Activated CD8-positive, alpha-beta T cell treated with anti-CD3 and anti-CD28 coated beads for 36 hours (primary cell): ENCODE results near the gene STPG4. TPM values are rescaled to one million over a fixed set of nuclear protein-coding genes. Genes with fewer than 3 reads are reported as not detected.

ENCODE experiments used
- ATAC-seq: fragments of 200-7000 bp; cut with Tn5 transposase; one replicate; pipeline ENCODE4 v1.10.0; 2021; ENCODE audit warnings: mild to moderate bottlenecking, moderate library complexity
- CTCF ChIA-PET: fragments of 350-600 bp; sonication (Branson Sonifier 250); formaldehyde crosslinking; loops from one replicate; lab custom pipeline; 2021; ENCODE audit warnings: antibody characterized with exemption; lab: Charles Lee
- POLR2A ChIA-PET: fragments of 350-600 bp; sonication (Branson Sonifier 250); formaldehyde crosslinking; loops from one replicate; lab custom pipeline; 2021; ENCODE audit warnings: antibody characterized with exemption; lab: Charles Lee
- DNase-seq: peaks from one replicate; pipeline ENCODE4 v3.0.0-alpha.2; 2020
- H3K27ac Mint-ChIP-seq: one replicate; pipeline ENCODE4 v1.8.0; 2021; ENCODE audit warnings: mild to moderate bottlenecking, mixed read lengths
- H3K27me3 Mint-ChIP-seq: one replicate; pipeline ENCODE4 v1.8.0; 2021; ENCODE audit warnings: mixed read lengths
- H3K36me3 Mint-ChIP-seq: one replicate; pipeline ENCODE4 v1.8.0; 2021; ENCODE audit warnings: low read depth, mixed read lengths
- H3K4me1 Mint-ChIP-seq: one replicate; pipeline ENCODE4 v1.8.0; 2021; ENCODE audit warnings: low read depth, mixed read lengths
- H3K4me3 Mint-ChIP-seq: one replicate; pipeline ENCODE4 v1.8.0; 2021; ENCODE audit warnings: mild to moderate bottlenecking, moderate library complexity, mixed read lengths
- H3K9me3 Mint-ChIP-seq: one replicate; pipeline ENCODE4 v1.8.0; 2021; ENCODE audit warnings: mixed read lengths
- intact Hi-C: fragments of 100-400 bp; cut with micrococcal nuclease; formaldehyde crosslinking; loops from one replicate; pipeline ENCODE4 v1.10.0; 2022
- total RNA-seq, 2 experiments: library from RNA; stranded (reverse); gene quantifications; one replicate each; pipeline ENCODE4 v1.2.3, GENCODE V29; 2021
- TF ChIP-seq, protein P1 (sequence below): fragments of 200-600 bp; IDR thresholded peaks from one replicate; pipeline ENCODE4 v1.8.0; 2022; ENCODE audit warnings: antibody characterized with exemption, mild to moderate bottlenecking

The STPG4 gene
- total RNA-seq, 2 experiments from 2014 or later: not detected

DNA sequence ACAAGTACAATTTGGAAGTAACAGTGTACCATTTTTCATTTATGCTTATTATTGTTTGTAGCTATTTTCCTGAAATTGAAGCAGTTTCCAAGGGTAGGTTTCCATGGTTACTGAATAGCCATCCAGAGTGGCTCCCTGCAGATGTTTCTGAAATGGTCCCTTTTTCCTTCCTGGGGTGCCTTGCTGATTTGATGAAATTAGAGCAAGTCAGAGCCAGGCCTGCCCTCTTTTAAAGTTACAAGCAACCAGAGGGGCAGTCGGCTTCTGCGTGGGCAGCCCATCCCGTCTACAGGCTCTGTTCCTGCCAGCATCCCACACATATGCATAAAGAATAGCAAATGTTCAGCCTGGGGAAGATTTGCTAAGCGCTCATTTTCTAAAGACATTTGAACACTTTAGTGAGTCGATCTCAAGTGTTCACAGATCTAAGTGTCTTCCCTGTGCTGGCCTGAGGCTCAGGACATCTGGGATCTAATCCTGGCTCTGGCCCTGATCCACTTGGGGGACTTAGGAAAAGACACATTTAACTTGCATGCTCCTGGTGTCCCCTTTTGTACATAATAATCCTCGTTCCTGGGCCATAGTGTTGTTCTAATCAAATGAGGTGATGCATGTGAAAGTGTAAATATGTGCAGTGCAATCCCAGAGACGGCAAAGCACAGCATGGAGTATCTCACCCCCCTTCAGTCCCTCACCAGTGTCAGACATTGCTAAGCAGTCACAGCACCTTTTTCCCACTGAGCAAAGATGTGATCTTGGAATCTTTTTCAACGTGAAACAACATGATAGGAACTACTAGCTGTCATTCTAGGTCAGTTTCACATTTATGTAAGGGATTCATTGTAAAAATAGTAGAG is 92.2 kb downstream of the STPG4 start:
- Mint-ChIP-seq H3K27me3 (no peaks in the 10 kb centered on the region), H3K4me3 (no peak overlapping the region), H3K36me3 (peaks cover 11% of the 10 kb centered on the region), H3K27ac (no peak overlapping the region), H3K4me1 (peaks cover 10% of the 10 kb centered on the region), H3K9me3 (no peaks in the 10 kb centered on the region)
- CTCF ChIA-PET: interaction anchor here (0.8 kb wide), 1 partner anchor 10 kb away, joined by 3 read pairs; no protein-coding TSS in a partner anchor
- POLR2A ChIA-PET: interaction anchor here (0.9 kb wide), 1 partner anchor 9 kb away, joined by 3 read pairs; no protein-coding TSS in a partner anchor
- intact Hi-C loops: no loop called here
- DNase-seq (no peak), ATAC-seq (no peak)
- TF ChIP-seq, protein P1, sequence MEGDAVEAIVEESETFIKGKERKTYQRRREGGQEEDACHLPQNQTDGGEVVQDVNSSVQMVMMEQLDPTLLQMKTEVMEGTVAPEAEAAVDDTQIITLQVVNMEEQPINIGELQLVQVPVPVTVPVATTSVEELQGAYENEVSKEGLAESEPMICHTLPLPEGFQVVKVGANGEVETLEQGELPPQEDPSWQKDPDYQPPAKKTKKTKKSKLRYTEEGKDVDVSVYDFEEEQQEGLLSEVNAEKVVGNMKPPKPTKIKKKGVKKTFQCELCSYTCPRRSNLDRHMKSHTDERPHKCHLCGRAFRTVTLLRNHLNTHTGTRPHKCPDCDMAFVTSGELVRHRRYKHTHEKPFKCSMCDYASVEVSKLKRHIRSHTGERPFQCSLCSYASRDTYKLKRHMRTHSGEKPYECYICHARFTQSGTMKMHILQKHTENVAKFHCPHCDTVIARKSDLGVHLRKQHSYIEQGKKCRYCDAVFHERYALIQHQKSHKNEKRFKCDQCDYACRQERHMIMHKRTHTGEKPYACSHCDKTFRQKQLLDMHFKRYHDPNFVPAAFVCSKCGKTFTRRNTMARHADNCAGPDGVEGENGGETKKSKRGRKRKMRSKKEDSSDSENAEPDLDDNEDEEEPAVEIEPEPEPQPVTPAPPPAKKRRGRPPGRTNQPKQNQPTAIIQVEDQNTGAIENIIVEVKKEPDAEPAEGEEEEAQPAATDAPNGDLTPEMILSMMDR: no peak

DNA sequence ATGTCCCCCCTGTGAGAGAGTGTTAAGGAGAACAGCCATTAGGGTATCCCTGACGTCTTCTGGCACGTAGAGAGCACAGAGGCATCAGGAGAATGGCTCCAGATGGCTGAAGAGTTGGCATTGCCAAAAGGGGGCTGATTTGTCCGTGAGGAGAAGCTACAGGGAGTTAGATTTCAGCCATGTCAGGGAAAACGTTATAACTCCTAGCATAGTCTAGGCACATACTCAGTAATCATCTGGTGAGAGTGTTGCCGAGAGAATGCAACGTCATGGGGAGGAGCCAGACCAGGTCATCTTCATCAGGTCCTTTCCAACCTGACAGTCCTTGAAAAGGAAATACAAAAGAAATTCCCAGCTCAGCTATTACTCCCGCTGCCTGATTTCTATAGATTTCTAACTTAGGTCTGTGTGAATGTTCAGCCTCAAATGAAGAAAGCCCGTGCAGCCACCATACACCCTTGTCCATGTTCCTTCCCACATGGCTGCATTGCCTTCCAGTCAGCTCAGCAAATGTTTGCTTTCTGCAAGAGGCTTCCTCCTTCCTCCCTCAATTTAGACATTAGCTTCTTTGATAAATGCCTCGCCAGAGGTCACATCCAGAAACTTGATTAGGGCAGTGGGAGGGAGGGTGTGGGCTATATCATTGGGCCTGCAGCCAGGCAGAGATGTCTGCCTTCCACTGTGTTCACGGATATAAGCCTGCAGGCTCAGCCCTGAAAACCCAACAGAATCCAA is 93.0 kb downstream of the STPG4 start:
- DNase-seq (no peak), ATAC-seq (no peak)
- Mint-ChIP-seq H3K27ac (no peak overlapping the region), H3K27me3 (no peaks in the 10 kb centered on the region), H3K4me3 (no peak overlapping the region), H3K4me1 (peaks cover 12% of the 10 kb centered on the region), H3K36me3 (peaks cover 9% of the 10 kb centered on the region), H3K9me3 (no peaks in the 10 kb centered on the region)
- ChIA-PET POLR2A (interaction anchor here (0.9 kb wide), 1 partner anchor 10 kb away, joined by 3 read pairs; no protein-coding TSS in a partner anchor), CTCF (interaction anchor here (0.8 kb wide), 1 partner anchor 9 kb away, joined by 3 read pairs; no protein-coding TSS in a partner anchor)
- TF ChIP-seq, protein P1: no peak
- intact Hi-C loops: no loop called here

DNA sequence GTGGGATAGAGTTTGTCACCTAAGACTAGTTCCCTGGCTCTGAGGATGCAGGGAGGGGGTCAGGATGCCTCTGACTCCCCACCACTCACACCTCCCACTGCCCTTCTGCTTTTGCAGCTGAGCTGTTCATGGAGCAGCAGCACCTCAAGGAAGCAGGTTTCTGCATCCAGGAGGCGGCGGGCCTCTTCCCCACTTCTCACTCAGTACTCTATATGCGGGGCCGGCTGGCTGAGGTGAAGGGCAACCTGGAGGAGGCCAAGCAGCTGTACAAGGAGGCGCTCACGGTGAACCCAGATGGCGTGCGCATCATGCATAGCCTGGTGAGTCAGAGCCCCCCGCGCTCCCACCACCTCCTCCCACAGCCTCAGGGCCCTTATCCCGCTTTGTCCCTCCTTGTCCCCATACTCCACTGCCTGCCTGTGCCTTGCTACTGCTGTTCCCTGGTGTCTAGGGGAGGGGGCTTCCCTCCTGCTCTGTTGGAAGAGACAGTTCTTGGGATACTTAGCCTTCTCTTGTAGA is 94.4 kb downstream of the STPG4 start:
- DNase-seq: no peak
- Mint-ChIP-seq H3K27me3 (no peaks in the 10 kb centered on the region), H3K4me3 (no peak overlapping the region), H3K4me1 (peaks cover 20% of the 10 kb centered on the region), H3K36me3 (peaks cover 6% of the 10 kb centered on the region), H3K9me3 (no peaks in the 10 kb centered on the region), H3K27ac (no peak overlapping the region)
- CTCF ChIA-PET: no interaction called here
- TF ChIP-seq, protein P1: no peak
- ATAC-seq: no peak
- POLR2A ChIA-PET: no interaction called here
- intact Hi-C loops: no loop called here

DNA sequence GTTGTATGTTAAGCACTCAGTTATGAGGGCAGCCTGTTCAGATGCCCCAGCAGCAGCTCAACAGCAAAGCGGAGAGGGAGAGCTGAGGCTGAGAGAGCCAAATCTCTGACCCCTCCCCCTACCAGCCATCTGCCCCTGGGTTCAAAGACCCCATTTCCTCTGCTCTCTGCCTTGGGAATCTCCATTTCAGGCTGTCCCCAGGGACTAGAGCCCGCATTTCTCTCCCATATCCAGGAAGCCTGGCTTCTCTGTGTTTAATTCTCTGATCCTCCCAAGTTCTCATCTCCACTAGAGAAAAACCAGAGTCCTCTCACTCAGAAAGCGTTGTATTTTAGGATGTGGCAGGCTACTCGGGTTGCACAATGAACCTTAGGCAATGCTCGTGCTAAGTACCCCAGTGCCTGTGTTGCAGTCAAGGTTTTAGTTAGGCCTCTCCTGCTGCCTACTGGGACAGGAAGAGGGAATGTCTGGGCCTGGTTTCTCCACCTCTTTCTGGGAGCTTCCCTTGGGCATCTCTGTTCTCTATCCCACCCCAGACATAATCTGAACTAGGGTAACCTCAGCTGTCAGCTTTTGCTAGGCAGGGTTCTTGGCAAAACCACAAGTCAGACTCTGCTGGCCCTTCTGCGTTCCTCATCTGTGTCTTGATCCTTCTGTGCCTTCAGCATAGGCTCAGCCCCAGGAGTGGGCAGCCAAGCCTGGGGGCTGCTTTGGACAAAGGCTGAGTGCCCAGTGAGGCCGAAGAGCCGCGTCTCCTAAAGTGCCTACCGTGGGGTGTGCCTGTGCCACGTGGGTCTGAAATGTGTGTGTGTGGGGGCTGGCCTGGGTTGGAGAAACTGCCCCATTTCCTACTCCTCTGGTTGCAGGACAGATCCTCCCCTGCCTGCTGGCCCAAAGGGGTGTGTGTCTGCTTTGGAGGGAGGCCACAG is 96.8 kb downstream of the STPG4 start:
- TF ChIP-seq, protein P1: no peak
- ATAC-seq (no peak), DNase-seq (no peak)
- Mint-ChIP-seq H3K27me3 (no peaks in the 10 kb centered on the region), H3K36me3 (peaks cover 9% of the 10 kb centered on the region), H3K27ac (peak overlapping the region; percentile 44), H3K4me1 (peaks cover 22% of the 10 kb centered on the region), H3K9me3 (no peaks in the 10 kb centered on the region), H3K4me3 (no peak overlapping the region)
- CTCF ChIA-PET: no interaction called here
- POLR2A ChIA-PET: interaction anchor here (0.8 kb wide), 1 partner anchor 12 kb away, joined by 3 read pairs; no protein-coding TSS in a partner anchor
- intact Hi-C loops: no loop called here
